Colonic mucosa (tissue), 4 donors: ENCODE measurements around the gene NTNG1. TPM values are rescaled to one million over a fixed set of nuclear protein-coding genes. Genes with fewer than 3 reads are reported as not detected.

Source experiments
- DNase-seq: peaks from one replicate; pipeline ENCODE4 v3.0.0-alpha.2; 2020
- H3K27ac ChIP-seq: fragments of 200-600 bp; one replicate; pipeline ENCODE4 v1.8.0; 2021
- H3K27me3 ChIP-seq: fragments of 200-600 bp; one replicate; pipeline ENCODE4 v1.8.0; 2021
- H3K36me3 ChIP-seq: fragments of 200-600 bp; one replicate; pipeline ENCODE4 v1.8.0; 2021
- H3K4me1 ChIP-seq: fragments of 200-600 bp; one replicate; pipeline ENCODE4 v1.8.0; 2021; ENCODE audit warnings: mild to moderate bottlenecking
- H3K4me3 ChIP-seq: fragments of 200-600 bp; one replicate; pipeline ENCODE4 v1.8.0; 2021
- H3K9ac ChIP-seq, 2 donors: one replicate each; pipeline ENCODE4 v1.7.0; 2013; ENCODE audit warnings: control low read depth in 2 of 2, low read depth in 2 of 2, low read length in 2 of 2
- H3K9me3 ChIP-seq: fragments of 200-600 bp; one replicate; pipeline ENCODE4 v1.8.0; 2021
- intact Hi-C: fragments of 100-400 bp; cut with DNase I; formaldehyde crosslinking; loops from one replicate; pipeline ENCODE4 v1.14.1; 2022
- total RNA-seq, 2 donors: library from RNA; stranded (reverse); fragmentation: NEBNext Ultra II Directional in 1 of 2; extraction: Animal tissue kit (Norgen Biotek cat#: 25700) in 1 of 2; gene quantifications; one replicate each; pipeline ENCODE4 v1.2.1, GENCODE V29; 2021
- TF ChIP-seq, protein P1 (sequence below): fragments of 200-600 bp; IDR thresholded peaks from one replicate; pipeline ENCODE4 v1.8.0; 2022; ENCODE audit warnings: antibody characterized with exemption, mild to moderate bottlenecking
- donor health status: healthy.
- donor health status: DM: no; HTN: no; CAD: no.
- donor health status: DM: no; HTN: no; CAD: no.

Gene NTNG1
- total RNA-seq, 2 donors from 2014 or later = 0.30 to 0.88 TPM

DNA sequence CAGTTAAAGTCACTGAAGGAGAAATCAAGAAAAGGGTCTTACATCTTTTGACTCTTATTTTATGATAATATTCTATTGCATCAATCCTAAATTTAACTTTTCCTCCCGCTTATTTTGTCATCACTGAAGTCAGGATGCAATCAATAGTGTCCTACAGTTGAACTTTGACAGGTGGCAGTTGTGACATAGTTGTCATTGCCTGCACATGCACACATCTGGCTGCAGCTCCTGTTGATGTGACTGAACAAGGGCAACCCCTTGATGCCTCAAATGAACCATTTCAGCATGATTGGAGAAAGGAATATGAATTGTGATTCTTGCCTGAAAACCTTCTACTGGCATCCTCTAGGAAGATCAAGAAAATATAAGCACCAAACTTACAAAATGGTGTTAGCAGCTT lies 157.7 kb downstream of the NTNG1 start:
- intact Hi-C loops = no loop called here
- H3K9ac ChIP-seq = no peak overlapping the region
- H3K4me1 ChIP-seq = no peaks in the 10 kb centered on the region
- DNase-seq = no peak
- no peaks in the 10 kb centered on the region for H3K36me3 ChIP-seq
- no peaks in the 10 kb centered on the region for H3K9me3 ChIP-seq
- no peak overlapping the region for H3K27ac ChIP-seq
- H3K27me3 ChIP-seq = no peaks in the 10 kb centered on the region
- H3K4me3 ChIP-seq = no peak overlapping the region
- TF ChIP-seq, protein P1, sequence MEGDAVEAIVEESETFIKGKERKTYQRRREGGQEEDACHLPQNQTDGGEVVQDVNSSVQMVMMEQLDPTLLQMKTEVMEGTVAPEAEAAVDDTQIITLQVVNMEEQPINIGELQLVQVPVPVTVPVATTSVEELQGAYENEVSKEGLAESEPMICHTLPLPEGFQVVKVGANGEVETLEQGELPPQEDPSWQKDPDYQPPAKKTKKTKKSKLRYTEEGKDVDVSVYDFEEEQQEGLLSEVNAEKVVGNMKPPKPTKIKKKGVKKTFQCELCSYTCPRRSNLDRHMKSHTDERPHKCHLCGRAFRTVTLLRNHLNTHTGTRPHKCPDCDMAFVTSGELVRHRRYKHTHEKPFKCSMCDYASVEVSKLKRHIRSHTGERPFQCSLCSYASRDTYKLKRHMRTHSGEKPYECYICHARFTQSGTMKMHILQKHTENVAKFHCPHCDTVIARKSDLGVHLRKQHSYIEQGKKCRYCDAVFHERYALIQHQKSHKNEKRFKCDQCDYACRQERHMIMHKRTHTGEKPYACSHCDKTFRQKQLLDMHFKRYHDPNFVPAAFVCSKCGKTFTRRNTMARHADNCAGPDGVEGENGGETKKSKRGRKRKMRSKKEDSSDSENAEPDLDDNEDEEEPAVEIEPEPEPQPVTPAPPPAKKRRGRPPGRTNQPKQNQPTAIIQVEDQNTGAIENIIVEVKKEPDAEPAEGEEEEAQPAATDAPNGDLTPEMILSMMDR = no peak

DNA sequence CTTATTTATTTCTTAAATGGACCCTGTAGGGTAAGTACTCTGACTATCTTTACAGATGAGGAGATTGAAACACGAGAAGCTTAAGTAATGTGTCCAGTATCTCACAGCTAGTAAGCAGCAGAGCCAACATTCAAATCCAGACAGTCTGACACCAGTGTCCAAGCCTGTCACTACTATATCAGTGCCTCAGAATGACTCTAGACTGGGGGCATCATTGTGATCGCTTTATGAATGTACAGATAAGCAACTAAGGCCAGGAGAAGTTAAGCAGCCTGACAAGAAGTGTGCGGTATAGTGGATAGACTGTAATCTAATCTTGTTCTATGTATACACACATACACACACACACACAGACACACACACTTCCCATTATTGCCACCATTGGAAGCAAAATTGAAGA lies 158.7 kb downstream of the NTNG1 start:
- DNase-seq = no peak
- Histone ChIP-seq H3K36me3 (no peaks in the 10 kb centered on the region), H3K27ac (no peak overlapping the region), H3K4me1 (no peaks in the 10 kb centered on the region), H3K27me3 (no peaks in the 10 kb centered on the region), H3K9me3 (no peaks in the 10 kb centered on the region), H3K9ac (no peak overlapping the region), H3K4me3 (no peak overlapping the region)
- TF ChIP-seq, protein P1 = no peak
- intact Hi-C loops = no loop called here

- intact Hi-C loops = no loop called here
- H3K9ac ChIP-seq = no peak overlapping the region
- no peaks in the 10 kb centered on the region for H3K36me3 ChIP-seq
- no peak overlapping the region for H3K4me3 ChIP-seq
- H3K27ac ChIP-seq = no peak overlapping the region
- no peaks in the 10 kb centered on the region for H3K4me1 ChIP-seq
- no peak for DNase-seq
- H3K9me3 ChIP-seq = no peaks in the 10 kb centered on the region
- TF ChIP-seq, protein P1 = no peak
- H3K27me3 ChIP-seq = no peaks in the 10 kb centered on the region
Observed at GRCh38 chr1:107309962-107310361, 169.1 kb downstream of the NTNG1 start.

- TF ChIP-seq, protein P1 = no peak
- no peak for DNase-seq
- no peaks in the 10 kb centered on the region for H3K36me3 ChIP-seq
- intact Hi-C loops = no loop called here
- H3K9ac ChIP-seq = no peak overlapping the region
- no peaks in the 10 kb centered on the region for H3K9me3 ChIP-seq
- H3K4me1 ChIP-seq = no peaks in the 10 kb centered on the region
- no peaks in the 10 kb centered on the region for H3K27me3 ChIP-seq
- H3K4me3 ChIP-seq = no peak overlapping the region
- no peak overlapping the region for H3K27ac ChIP-seq
Observed at GRCh38 chr1:107315652-107316051, 174.8 kb downstream of the NTNG1 start.

DNA sequence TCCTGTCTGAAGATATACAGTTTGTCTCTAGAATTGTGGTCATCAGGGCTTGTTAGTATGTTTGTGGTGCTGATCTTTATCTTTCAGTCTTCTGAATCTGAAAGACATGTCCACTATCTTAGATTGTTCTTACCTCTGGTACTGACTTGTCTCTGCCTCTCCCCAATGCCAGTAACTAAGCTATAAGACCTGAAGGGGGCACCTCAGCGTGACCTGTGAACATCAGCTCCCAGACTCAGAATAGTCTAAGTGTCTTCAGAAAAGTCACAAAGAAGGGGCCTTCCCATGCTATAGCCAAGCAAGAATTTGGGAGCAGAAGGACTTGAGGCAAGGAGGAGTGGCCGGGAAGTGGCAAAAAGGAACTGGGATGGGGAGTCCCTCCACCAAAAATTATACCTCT lies 178.1 kb downstream of the NTNG1 start:
- TF ChIP-seq, protein P1 = no peak
- Histone ChIP-seq H3K4me1 (no peaks in the 10 kb centered on the region), H3K9ac (no peak overlapping the region), H3K36me3 (no peaks in the 10 kb centered on the region), H3K27me3 (no peaks in the 10 kb centered on the region), H3K27ac (no peak overlapping the region), H3K4me3 (no peak overlapping the region), H3K9me3 (no peaks in the 10 kb centered on the region)
- DNase-seq = no peak
- intact Hi-C loops = no loop called here

DNA sequence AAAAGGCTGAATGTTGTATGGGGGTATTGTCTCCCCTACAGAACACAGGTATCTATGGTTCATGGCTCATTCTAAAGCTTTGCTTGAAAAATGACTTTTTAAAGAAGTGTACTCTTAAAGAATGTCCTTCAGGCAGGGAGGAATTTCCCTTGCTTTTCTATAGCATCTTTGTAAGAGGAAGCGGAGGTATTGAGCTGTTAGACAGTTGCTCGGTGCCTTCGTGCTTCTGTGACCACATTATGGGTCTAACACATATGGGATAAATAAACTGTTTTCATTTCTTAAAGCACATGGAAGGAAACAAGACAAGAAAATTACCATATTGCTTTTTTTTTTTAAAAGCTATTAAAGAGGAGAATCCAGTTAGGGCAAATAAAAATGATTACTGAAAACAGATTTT lies 182.9 kb downstream of the NTNG1 start:
- Histone ChIP-seq H3K36me3 (no peaks in the 10 kb centered on the region), H3K9me3 (no peaks in the 10 kb centered on the region), H3K4me3 (no peak overlapping the region), H3K27ac (no peak overlapping the region), H3K9ac (no peak overlapping the region), H3K4me1 (no peaks in the 10 kb centered on the region), H3K27me3 (no peaks in the 10 kb centered on the region)
- intact Hi-C loops = no loop called here
- DNase-seq = no peak
- TF ChIP-seq, protein P1 = no peak
